ENCODE measurements around the gene L3MBTL2.

GRCh38 chr22:41248758-41249157 is 43.6 kb downstream of the L3MBTL2 start:
- TF ChIP-seq TEAD4 (IDR thresholded peaks at IDR 0.05) (no peak), TAF1 (IDR thresholded peaks at IDR 0.05; ENCODE audit: low read depth) (no peak), YY1 (IDR thresholded peaks at IDR 0.05; ENCODE audit: low read depth) (no peak), EGR1 (IDR thresholded peaks at IDR 0.05) (no peak)
